PC-3 (cell line): ENCODE data around the gene PFKL.
"Not testable (repeated sequence)": the region's sequence is repeated elsewhere in the genome, so short reads cannot be mapped to it uniquely, and the experiment has no call there.

Experiments used
- CTCF ChIP-seq: fragments of 300-600 bp; sonication (generic); conservative IDR thresholded peaks from 2 replicates; pipeline ENCODE4 v1.5.1; 2017; ENCODE audit warnings: antibody characterized with exemption, low read depth, mild to moderate bottlenecking, low read length
- EZH2 ChIP-seq: fragments of 300-600 bp; sonication (generic); IDR thresholded peaks from one replicate; pipeline ENCODE4 v1.6.1; 2017; ENCODE audit warnings: antibody characterized with exemption, mild to moderate bottlenecking, low read length; ENCODE audit not compliant: unreplicated experiment

GRCh38 chr21:44302573-44303401 lies 2.9 kb downstream of the PFKL start:
- TF ChIP-seq CTCF, result peak; percentile 45; the same call in 1 of the 2 replicates
- not testable (repeated sequence) for TF ChIP-seq EZH2
